NCI-H2227 (cell line): Measurements from ENCODE around the gene GLI3.

Source experiments
- DNase-seq: peaks from one replicate; lab custom pipeline; 2025; ENCODE audit not compliant: unreplicated experiment; lab: John Stamatoyannopoulos, UW

GLI3 gene

DNA sequence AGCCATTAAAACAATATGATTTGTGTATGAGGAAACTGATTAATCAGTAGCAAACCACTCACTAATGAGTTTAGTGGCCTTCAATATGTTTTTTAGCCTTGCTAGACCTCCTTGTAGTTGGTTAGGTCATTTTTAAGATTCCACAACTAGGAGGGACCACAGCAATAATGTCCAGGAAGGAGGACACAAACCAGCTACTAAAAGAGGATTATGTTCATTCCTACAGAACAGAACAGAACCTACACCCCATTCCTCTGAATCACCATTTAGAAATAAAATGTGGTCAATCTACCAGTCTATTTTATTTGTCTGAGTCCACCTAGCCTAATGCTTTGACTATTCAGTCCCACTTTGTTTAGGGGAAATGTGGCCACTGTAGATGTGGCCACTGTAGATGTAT, 226.3 kb downstream of the GLI3 start:
- DNase-seq: no peak

DNA sequence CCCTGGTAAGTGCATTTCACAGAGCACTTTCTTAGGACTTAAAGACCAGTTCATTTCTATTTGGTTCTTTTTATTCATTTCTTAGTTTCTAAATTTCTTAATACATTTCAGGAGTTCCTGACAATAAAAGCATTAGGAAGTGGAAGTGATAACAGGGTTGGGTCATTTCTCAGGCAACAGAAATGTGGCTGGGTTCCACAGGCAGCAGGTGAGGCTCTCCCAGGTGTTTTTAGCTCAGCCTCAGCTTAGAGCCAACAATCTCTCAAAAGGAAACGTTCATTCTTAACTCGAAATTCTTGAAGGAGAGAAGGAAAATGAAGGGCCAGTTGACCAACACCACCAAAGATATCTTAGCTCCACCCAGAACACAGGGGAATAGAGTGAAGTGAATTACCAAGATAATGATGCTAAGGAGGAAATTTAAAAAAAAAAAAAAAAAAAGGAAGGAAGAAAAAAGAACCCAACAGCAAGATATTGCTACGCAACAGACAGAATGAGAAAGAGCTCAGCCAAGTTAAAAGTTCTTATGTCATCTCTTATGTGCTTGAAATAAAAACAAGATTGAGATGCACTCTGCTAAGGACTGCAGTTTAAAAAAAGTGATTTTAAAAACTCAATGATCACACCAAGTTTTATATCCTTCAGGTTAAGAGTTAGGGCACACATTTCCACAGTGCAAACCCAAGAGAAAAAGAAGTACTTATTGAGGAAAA, 230.1 kb downstream of the GLI3 start:
- no peak for DNase-seq

- DNase-seq: no peak
Measured at GRCh38 chr7:42002654-42003053, 234.4 kb downstream of the GLI3 start.

DNA sequence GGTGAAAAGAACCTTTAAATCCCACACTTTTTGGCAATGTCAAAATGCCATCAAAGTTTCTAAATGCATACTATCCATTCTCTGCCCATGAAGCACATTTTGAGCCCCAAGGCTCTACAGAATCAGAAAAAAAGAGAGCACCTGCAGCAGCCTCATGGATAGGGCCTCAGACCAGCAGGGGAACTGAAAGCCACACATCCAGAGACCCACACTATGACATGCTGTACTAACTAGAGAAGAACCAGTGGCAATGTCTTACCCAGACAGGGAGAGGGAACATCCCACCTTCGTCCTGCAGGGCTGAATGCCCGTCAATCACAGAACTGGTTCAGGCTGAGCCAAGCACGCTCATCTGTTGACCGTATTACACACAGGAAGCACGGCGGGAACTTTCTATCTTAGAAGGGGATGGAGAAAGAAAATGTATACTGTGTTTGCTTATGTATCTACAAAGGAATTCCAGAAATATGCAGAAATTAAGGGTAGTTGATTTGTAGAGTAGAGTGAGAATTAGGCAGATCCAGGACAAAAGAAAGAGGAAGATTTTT, 237.2 kb downstream of the GLI3 start:
- no peak for DNase-seq

GRCh38 chr7:41998041-41998440, 239.0 kb downstream of the GLI3 start:
- DNase-seq: no peak

- no peak for DNase-seq
Measured at GRCh38 chr7:41997151-41997550, 239.9 kb downstream of the GLI3 start.

- no peak for DNase-seq
Measured at GRCh38 chr7:41996381-41997035, 240.5 kb downstream of the GLI3 start.

GRCh38 chr7:41995632-41996271, 241.3 kb downstream of the GLI3 start:
- DNase-seq: no peak

DNA sequence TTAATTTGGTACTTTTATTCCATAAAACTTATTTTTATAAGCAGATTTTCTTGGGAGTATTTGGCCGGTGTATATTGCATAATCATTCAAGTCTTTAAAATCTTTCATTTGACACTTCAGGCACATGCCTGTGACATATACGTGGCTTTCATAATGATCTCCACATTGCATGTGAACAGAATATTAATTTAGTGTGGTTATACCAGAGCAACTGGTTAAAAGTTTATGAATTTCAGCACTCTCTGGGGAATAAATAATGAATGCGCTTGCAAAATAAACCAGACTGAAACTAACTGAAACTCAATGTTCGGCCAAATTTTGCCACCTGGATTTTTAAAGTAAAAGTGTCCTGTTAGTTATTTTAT, 242.3 kb downstream of the GLI3 start:
- no peak for DNase-seq

DNA sequence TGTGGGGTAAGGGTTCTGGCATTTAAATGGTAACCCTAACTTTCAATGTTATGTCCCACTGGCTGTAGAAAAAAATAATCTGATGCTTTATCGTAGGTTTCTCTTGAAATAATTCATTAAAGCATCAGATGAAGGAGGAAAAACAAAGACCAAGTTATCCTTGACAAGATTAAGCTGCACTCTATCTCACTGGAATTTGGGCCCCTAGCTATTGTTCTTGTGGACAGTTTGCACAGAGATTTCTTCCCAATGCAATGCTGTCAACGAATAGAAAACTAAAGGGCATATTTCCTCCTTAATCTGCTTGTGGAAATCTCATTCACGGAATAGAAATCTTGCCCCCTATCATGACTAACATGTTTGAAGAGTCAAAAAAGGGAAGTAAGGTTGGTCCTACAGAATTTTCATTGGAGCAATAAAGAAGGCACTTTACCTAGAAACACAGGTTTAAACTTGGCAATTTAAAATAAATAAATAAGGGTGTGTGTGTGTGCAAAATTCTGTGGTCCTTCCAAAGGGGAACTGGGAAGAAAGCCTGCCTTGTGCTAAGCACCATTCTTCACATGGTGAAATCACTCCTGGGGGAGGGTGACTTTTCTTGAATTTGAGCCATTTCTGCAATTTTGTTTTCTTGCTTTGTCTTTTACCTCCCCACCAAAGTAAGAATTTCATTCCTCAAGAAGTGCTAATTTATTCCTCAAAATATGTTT, 242.8 kb downstream of the GLI3 start:
- no peak for DNase-seq

- no peak for DNase-seq
Measured at GRCh38 chr7:41992881-41993867, 243.8 kb downstream of the GLI3 start.

DNA sequence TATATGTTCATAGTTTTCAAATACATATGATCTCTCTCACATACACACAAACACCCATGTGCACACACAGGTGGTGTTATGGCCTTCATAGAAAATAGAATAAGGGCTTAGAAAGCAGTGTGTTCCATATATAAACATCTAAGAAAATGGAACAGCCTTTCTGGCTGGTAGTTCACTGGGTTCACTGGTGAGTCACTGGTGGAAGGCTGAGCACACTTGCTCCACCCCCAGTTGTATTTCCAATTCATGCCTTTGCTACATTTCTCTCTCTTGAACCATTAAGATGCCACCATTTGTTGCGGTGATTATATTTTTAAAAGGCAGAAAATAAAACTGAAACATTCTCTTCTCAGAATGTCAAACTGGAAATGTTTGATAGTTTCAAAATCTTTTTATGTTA, 252.1 kb downstream of the GLI3 start:
- no peak for DNase-seq

- DNase-seq: no peak
Measured at GRCh38 chr7:41981046-41982040, 255.7 kb downstream of the GLI3 start.

- no peak for DNase-seq
Measured at GRCh38 chr7:41979834-41980307, 257.1 kb downstream of the GLI3 start.

GRCh38 chr7:41978858-41979257, 258.2 kb downstream of the GLI3 start:
- no peak for DNase-seq

DNA sequence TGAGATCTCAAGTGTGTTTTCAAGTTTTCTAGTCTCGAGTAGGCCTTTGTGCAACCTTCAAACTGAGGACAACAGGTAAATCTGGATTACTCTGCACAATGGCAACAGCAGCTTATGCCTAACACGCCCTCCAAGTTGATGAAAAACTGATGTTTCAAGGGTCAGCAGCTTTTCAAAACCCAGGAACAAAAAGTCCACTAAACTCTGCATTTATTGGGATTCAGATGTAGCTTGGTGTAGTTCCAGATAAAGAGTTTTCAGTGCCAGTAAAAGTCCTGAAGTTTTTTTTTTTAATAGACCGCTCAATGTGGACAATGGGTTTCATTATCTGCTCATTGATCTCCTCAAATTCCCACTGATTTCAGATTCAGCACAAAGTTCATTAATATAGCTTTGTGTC, 259.3 kb downstream of the GLI3 start:
- no peak for DNase-seq

DNA sequence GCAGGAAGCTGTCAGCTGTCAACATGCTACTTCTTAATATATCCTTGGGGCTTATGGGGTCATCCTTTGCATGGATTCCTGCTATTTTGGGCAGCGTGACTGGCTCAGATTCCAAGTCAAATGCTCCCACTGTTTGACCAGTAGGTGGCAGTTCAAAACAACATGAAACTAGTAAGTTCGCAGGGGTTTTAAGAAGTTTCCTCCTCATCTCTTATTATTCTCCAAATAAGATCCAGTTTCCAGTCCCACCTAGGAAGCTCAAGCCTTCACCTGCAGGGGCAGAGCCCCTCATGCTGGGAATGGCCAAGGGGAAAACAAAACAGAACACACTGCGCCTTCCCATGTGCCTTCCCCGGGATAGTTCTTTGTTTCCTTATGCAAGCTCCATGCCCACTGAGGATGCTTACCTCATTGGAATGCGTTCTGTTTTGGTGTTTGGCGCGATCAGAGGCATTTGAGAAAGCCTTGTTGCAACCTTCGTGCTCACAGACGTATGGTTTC, 259.8 kb downstream of the GLI3 start:
- peak; percentile 2 for DNase-seq

GRCh38 chr7:41976411-41976810, 260.6 kb downstream of the GLI3 start:
- DNase-seq: no peak

GRCh38 chr7:41975849-41976248, 261.2 kb downstream of the GLI3 start:
- no peak for DNase-seq
